SK-N-SH (cell line): ENCODE data around the gene KRT39. TPM values are rescaled to one million over a fixed set of nuclear protein-coding genes. Genes with fewer than 3 reads are reported as not detected.

Experiments
- EZH2phosphoT487 ChIP-seq: fragments of 200-600 bp; sonication (generic); IDR thresholded peaks from 2 replicates; pipeline ENCODE4 v1.6.1; 2017; ENCODE audit warnings: low read depth, mixed run types, mild to moderate bottlenecking, antibody characterized with exemption, moderate library complexity, borderline replicate concordance
- FOSL2 ChIP-seq: IDR thresholded peaks from 2 replicates; pipeline ENCODE4 v1.4.0; 2012; ENCODE audit warnings: low read depth, mild to moderate bottlenecking, moderate library complexity, borderline replicate concordance
- GABPA ChIP-seq: IDR thresholded peaks from 2 replicates; pipeline ENCODE4 v1.4.0; 2012; ENCODE audit warnings: low read depth, mild to moderate bottlenecking
- MEF2A ChIP-seq: IDR thresholded peaks from 2 replicates; pipeline ENCODE4 v1.4.0; 2012; ENCODE audit warnings: low read depth, borderline replicate concordance
- MXI1 ChIP-seq: IDR thresholded peaks from 2 replicates; pipeline ENCODE4 v1.6.1; 2012; ENCODE audit warnings: mild to moderate bottlenecking, low read depth, low read length, improper control_type of control experiment
- polyA plus RNA-seq, 3 experiments: library from polyadenylated mRNA; depleted of rRNA; stranded (reverse); fragments of >200 nt; gene quantifications; 2 replicates each; pipeline ENCODE4 v1.2.3, GENCODE V29; 2012
- small RNA-seq, 7 experiments: library from RNA; depleted of rRNA; stranded (forward); fragments of <200 nt; gene quantifications; one replicate each; pipeline ENCODE3, GENCODE V24; 2012
- TF ChIP-seq, protein P1 (sequence below): fragments of 200-600 bp; sonication (generic); IDR thresholded peaks from 2 replicates; pipeline ENCODE4 v1.6.1; 2017; ENCODE audit warnings: antibody characterized with exemption, mild to moderate bottlenecking, moderate library complexity
- TF ChIP-seq, protein P2 (sequence below): IDR thresholded peaks from 2 replicates; pipeline ENCODE4 v1.4.0; 2012; ENCODE audit warnings: low read depth, borderline replicate concordance
- TF ChIP-seq, protein P3 (sequence below): IDR thresholded peaks from 2 replicates; pipeline ENCODE4 v1.4.0; 2012; ENCODE audit warnings: low read depth, borderline replicate concordance

KRT39 gene
- polyA plus RNA-seq, 1 of the 3 experiments (the other 2 are of a cell fraction) = not detected

DNA sequence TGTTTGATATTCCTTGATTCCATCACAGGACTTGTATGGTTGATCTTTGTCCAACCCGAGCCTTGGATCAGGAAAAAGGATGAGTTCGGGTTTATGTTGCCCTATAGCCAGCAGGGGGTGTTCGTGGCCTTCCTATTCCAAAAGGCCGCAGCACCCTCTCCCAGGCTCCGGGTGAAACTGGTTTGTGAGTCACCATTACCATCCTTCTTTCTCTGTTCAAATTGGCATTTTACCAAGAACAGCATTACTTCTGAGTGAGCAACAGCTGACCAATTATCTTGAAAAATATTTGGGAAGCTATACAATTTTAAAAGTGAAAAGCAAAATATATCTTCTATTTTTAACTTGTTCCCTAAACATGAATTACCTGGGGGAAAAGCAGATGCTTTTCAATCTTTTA, 57.4 kb downstream of the KRT39 start (continued):
- TF ChIP-seq MXI1 = no peak
- TF ChIP-seq, protein P1, sequence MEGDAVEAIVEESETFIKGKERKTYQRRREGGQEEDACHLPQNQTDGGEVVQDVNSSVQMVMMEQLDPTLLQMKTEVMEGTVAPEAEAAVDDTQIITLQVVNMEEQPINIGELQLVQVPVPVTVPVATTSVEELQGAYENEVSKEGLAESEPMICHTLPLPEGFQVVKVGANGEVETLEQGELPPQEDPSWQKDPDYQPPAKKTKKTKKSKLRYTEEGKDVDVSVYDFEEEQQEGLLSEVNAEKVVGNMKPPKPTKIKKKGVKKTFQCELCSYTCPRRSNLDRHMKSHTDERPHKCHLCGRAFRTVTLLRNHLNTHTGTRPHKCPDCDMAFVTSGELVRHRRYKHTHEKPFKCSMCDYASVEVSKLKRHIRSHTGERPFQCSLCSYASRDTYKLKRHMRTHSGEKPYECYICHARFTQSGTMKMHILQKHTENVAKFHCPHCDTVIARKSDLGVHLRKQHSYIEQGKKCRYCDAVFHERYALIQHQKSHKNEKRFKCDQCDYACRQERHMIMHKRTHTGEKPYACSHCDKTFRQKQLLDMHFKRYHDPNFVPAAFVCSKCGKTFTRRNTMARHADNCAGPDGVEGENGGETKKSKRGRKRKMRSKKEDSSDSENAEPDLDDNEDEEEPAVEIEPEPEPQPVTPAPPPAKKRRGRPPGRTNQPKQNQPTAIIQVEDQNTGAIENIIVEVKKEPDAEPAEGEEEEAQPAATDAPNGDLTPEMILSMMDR = peak; percentile 84
- no peak for TF ChIP-seq GABPA
- TF ChIP-seq, protein P2, sequence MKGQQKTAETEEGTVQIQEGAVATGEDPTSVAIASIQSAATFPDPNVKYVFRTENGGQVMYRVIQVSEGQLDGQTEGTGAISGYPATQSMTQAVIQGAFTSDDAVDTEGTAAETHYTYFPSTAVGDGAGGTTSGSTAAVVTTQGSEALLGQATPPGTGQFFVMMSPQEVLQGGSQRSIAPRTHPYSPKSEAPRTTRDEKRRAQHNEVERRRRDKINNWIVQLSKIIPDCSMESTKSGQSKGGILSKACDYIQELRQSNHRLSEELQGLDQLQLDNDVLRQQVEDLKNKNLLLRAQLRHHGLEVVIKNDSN = 0 out of 2 replicates have a peak, but pooled peaks have one; percentile 5
- TF ChIP-seq MEF2A = no peak; the same call in 1 of the 2 replicates
- TF ChIP-seq, protein P3, sequence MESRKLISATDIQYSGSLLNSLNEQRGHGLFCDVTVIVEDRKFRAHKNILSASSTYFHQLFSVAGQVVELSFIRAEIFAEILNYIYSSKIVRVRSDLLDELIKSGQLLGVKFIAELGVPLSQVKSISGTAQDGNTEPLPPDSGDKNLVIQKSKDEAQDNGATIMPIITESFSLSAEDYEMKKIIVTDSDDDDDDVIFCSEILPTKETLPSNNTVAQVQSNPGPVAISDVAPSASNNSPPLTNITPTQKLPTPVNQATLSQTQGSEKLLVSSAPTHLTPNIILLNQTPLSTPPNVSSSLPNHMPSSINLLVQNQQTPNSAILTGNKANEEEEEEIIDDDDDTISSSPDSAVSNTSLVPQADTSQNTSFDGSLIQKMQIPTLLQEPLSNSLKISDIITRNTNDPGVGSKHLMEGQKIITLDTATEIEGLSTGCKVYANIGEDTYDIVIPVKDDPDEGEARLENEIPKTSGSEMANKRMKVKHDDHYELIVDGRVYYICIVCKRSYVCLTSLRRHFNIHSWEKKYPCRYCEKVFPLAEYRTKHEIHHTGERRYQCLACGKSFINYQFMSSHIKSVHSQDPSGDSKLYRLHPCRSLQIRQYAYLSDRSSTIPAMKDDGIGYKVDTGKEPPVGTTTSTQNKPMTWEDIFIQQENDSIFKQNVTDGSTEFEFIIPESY = no peak
- peak; percentile 87 for TF ChIP-seq FOSL2
- no peak for TF ChIP-seq EZH2phosphoT487

Small RNAs within 50 kb of the gene (small RNA-seq; reads per million reads assigned to genes)
- gene KRTAP3-4P = 0 reads per million in 7 experiments

Other genes with a start within 250 kb of the KRT39 start
- not detected in 2 replicates for gene KRT25, start 211.6 kb downstream of the KRT39 start, polyA plus RNA-seq (2012; rRNA removed)
- not detected in 2 replicates for gene KRT26, start 194.7 kb downstream of the KRT39 start, polyA plus RNA-seq (2012; rRNA removed)
- not detected in 2 replicates for gene KRT27, start 184.4 kb downstream of the KRT39 start, polyA plus RNA-seq (2012; rRNA removed)
- gene KRT28, start 167.0 kb downstream of the KRT39 start, polyA plus RNA-seq (2012; rRNA removed) = not detected in 2 replicates
- 17.1 and 31.6 TPM in 2 replicates for gene KRT10, start 144.3 kb downstream of the KRT39 start, polyA plus RNA-seq (2012; rRNA removed)
- not detected in 2 replicates for gene KRT12, start 99.7 kb downstream of the KRT39 start, polyA plus RNA-seq (2012; rRNA removed)
- not detected in 2 replicates for gene KRT20, start 81.7 kb downstream of the KRT39 start, polyA plus RNA-seq (2012; rRNA removed)
- not detected in 2 replicates for gene KRT23, start 29.3 kb downstream of the KRT39 start, polyA plus RNA-seq (2012; rRNA removed)
- gene KRT40, start 17.4 kb upstream of the KRT39 start, polyA plus RNA-seq (2012; rRNA removed) = not detected in 2 replicates
- not detected in 2 replicates for gene KRTAP3-3, start 27.2 kb upstream of the KRT39 start, polyA plus RNA-seq (2012; rRNA removed)
- not detected in 2 replicates for gene KRTAP3-2, start 33.0 kb upstream of the KRT39 start, polyA plus RNA-seq (2012; rRNA removed)
- gene KRTAP3-1, start 42.2 kb upstream of the KRT39 start, polyA plus RNA-seq (2012; rRNA removed) = not detected in 2 replicates
- gene KRTAP1-5, start 60.3 kb upstream of the KRT39 start, polyA plus RNA-seq (2012; rRNA removed) = not detected in 2 replicates
- not detected in 2 replicates for gene KRTAP1-4, start 63.2 kb upstream of the KRT39 start, polyA plus RNA-seq (2012; rRNA removed)
- gene KRTAP1-3, start 67.9 kb upstream of the KRT39 start, polyA plus RNA-seq (2012; rRNA removed) = not detected in 2 replicates
- not detected in 2 replicates for gene KRTAP1-1, start 74.5 kb upstream of the KRT39 start, polyA plus RNA-seq (2012; rRNA removed)
- gene KRTAP2-1, start 80.4 kb upstream of the KRT39 start, polyA plus RNA-seq (2012; rRNA removed) = not detected in 2 replicates
- not detected in 2 replicates for gene KRTAP2-2, start 88.3 kb upstream of the KRT39 start, polyA plus RNA-seq (2012; rRNA removed)
- 0.36 and 0.39 TPM in 2 replicates for gene KRTAP2-3, start 93.2 kb upstream of the KRT39 start, polyA plus RNA-seq (2012; rRNA removed)
- not detected in 2 replicates for gene KRTAP2-4, start 98.9 kb upstream of the KRT39 start, polyA plus RNA-seq (2012; rRNA removed)
- not detected in 2 replicates for gene KRTAP4-7, start 117.2 kb upstream of the KRT39 start, polyA plus RNA-seq (2012; rRNA removed)
- gene KRTAP4-8, start 131.2 kb upstream of the KRT39 start, polyA plus RNA-seq (2012; rRNA removed) = not detected in 2 replicates
- not detected in 2 replicates for gene KRTAP4-16, start 135.3 kb upstream of the KRT39 start, polyA plus RNA-seq (2012; rRNA removed)
- not detected in 2 replicates for gene KRTAP4-9, start 138.4 kb upstream of the KRT39 start, polyA plus RNA-seq (2012; rRNA removed)
- gene KRTAP4-11, start 151.4 kb upstream of the KRT39 start, polyA plus RNA-seq (2012; rRNA removed) = not detected in 2 replicates
- gene KRTAP4-12, start 157.2 kb upstream of the KRT39 start, polyA plus RNA-seq (2012; rRNA removed) = not detected in 2 replicates
- gene KRTAP4-6, start 173.6 kb upstream of the KRT39 start, polyA plus RNA-seq (2012; rRNA removed) = not detected in 2 replicates
- not detected in 2 replicates for gene KRTAP4-5, start 182.9 kb upstream of the KRT39 start, polyA plus RNA-seq (2012; rRNA removed)
- not detected in 2 replicates for gene KRTAP4-4, start 193.8 kb upstream of the KRT39 start, polyA plus RNA-seq (2012; rRNA removed)
- not detected in 2 replicates for gene KRTAP4-3, start 201.3 kb upstream of the KRT39 start, polyA plus RNA-seq (2012; rRNA removed)
- gene KRTAP4-2, start 211.3 kb upstream of the KRT39 start, polyA plus RNA-seq (2012; rRNA removed) = not detected in 2 replicates
- gene KRTAP4-1, start 218.0 kb upstream of the KRT39 start, polyA plus RNA-seq (2012; rRNA removed) = not detected in 2 replicates
- gene KRTAP9-1, start 222.9 kb upstream of the KRT39 start, polyA plus RNA-seq (2012; rRNA removed) = not detected in 2 replicates